Activated B cell treated with CpG ODN at 0.5 μM for 24 hours (primary cell): ENCODE measurements around the gene PDIA3. TPM values are rescaled to one million over a fixed set of nuclear protein-coding genes. Genes with fewer than 3 reads are reported as not detected.
A peak's percentile ranks its signal among the peaks of the same experiment; 100 is the strongest.

Experiments used
- ATAC-seq: fragments of 200-7000 bp; cut with Tn5 transposase; one replicate; pipeline ENCODE4 v1.10.0; 2021; ENCODE audit warnings: low read depth, mild to moderate bottlenecking, moderate library complexity
- CTCF ChIA-PET: fragments of 350-600 bp; sonication (Branson Sonifier 250); formaldehyde crosslinking; loops from one replicate; lab custom pipeline; 2021; ENCODE audit warnings: antibody characterized with exemption; lab: Charles Lee
- POLR2A ChIA-PET: fragments of 350-600 bp; sonication (Branson Sonifier 250); formaldehyde crosslinking; loops from one replicate; lab custom pipeline; 2021; ENCODE audit warnings: antibody characterized with exemption; lab: Charles Lee
- DNase-seq: peaks from one replicate; pipeline ENCODE4 v3.0.0; 2022
- H3K27ac Mint-ChIP-seq: one replicate; pipeline ENCODE4 v1.8.0; 2020; ENCODE audit warnings: mixed read lengths
- H3K27me3 Mint-ChIP-seq: one replicate; pipeline ENCODE4 v1.8.0; 2021; ENCODE audit warnings: mixed read lengths
- H3K36me3 Mint-ChIP-seq: one replicate; pipeline ENCODE4 v1.8.0; 2021; ENCODE audit warnings: low read depth, mixed read lengths
- H3K4me1 Mint-ChIP-seq: one replicate; pipeline ENCODE4 v1.8.0; 2021; ENCODE audit warnings: mixed read lengths
- H3K4me3 Mint-ChIP-seq: one replicate; pipeline ENCODE4 v1.8.0; 2020; ENCODE audit warnings: mild to moderate bottlenecking, mixed read lengths
- H3K9me3 Mint-ChIP-seq: one replicate; pipeline ENCODE4 v1.8.0; 2020; ENCODE audit warnings: mixed read lengths
- intact Hi-C: fragments of 100-400 bp; cut with micrococcal nuclease; formaldehyde crosslinking; loops from one replicate; pipeline ENCODE4 v1.15.1; 2024
- total RNA-seq: library from RNA; stranded (reverse); gene quantifications from 2 replicates; pipeline ENCODE4 v1.2.3, GENCODE V29; 2022
- TF ChIP-seq, protein P1 (sequence below): fragments of 200-600 bp; IDR thresholded peaks from one replicate; pipeline ENCODE4 v1.8.0; 2022; ENCODE audit warnings: antibody characterized with exemption, mild to moderate bottlenecking

Gene PDIA3
- total RNA-seq, 1 donor from 2014 or later, result 179 TPM

DNA sequence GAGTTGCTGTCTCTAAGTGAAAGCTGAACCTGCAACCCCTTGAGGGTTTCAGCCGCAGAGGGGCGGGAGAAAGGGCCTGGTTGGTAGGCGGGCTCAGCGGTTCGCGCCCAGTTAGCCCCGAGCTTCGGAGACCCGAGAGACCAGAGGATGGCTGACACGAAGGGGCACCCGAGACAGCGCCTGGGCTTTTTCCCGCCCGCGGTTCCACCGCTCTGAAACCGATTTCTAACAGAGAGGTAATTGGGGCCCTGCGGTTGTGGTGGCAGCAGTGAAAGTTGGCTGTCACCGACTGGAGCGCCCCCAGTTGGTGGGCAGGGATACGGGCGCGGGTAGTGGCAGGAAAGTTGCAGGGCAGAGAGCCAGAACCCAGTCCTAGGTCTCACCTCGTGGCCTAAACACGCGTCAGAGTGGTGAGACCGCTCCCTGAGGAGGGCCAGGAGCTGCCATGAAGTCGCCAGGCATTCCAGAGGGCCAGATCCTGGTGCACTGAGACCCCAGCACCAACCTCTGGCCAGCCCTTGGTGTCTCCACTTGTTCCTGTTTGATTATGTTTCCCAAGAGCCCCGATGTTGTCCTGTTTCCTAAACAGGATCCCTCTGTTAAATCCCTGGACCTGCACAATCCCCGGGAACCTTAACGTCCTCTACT is 31.2 kb downstream of the PDIA3 start:
- TF ChIP-seq, protein P1, sequence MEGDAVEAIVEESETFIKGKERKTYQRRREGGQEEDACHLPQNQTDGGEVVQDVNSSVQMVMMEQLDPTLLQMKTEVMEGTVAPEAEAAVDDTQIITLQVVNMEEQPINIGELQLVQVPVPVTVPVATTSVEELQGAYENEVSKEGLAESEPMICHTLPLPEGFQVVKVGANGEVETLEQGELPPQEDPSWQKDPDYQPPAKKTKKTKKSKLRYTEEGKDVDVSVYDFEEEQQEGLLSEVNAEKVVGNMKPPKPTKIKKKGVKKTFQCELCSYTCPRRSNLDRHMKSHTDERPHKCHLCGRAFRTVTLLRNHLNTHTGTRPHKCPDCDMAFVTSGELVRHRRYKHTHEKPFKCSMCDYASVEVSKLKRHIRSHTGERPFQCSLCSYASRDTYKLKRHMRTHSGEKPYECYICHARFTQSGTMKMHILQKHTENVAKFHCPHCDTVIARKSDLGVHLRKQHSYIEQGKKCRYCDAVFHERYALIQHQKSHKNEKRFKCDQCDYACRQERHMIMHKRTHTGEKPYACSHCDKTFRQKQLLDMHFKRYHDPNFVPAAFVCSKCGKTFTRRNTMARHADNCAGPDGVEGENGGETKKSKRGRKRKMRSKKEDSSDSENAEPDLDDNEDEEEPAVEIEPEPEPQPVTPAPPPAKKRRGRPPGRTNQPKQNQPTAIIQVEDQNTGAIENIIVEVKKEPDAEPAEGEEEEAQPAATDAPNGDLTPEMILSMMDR, result no peak
- peaks cover 40% of the 10 kb centered on the region for H3K4me1 Mint-ChIP-seq
- peak overlapping the region; percentile 96 for H3K4me3 Mint-ChIP-seq
- POLR2A ChIA-PET, result interaction anchor here (0.6 to 10.1 kb wide), 19 partner anchors 16 to 1202 kb away, joined by 3 to 509 read pairs (median 8); partner anchors contain the start of genes HYPK, MFAP1, PDIA3 and SERF2
- peak overlapping the region; percentile 96 for H3K27ac Mint-ChIP-seq
- no peak for DNase-seq
- H3K36me3 Mint-ChIP-seq, result peaks cover 45% of the 10 kb centered on the region
- no peaks in the 10 kb centered on the region for H3K27me3 Mint-ChIP-seq
- CTCF ChIA-PET, result interaction anchor here (0.8 to 2.9 kb wide), 11 partner anchors 9 to 50 kb away, joined by 3 to 49 read pairs (median 6); partner anchors contain the start of genes HYPK, MFAP1, PDIA3 and SERF2
- ATAC-seq, result peak; percentile 69
- H3K9me3 Mint-ChIP-seq, result no peaks in the 10 kb centered on the region
- intact Hi-C loops, result loop anchor here (1.0 to 2.0 kb wide), 4 partner anchors 12 to 949 kb away; partner anchors contain the start of genes FRMD5 and MFAP1

DNA sequence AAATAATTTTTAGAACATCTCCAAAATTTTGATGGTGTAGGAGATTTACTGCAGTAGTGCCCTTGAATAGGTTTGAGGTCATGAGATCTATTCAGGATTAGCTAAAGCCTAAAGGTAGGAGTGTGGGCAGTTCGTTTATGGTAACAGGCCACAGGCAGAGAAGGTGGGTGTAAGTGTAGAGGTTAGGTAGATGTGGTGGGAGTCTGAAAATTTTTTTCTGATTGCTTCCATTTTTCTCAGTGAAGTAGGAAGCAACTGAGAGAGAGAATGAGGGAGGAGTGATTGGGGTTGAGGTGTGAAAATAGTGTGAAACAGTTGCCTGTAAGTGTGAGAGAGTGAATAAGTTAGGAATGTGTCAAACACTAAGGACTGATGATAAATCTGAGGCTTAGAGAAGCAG is 32.8 kb downstream of the PDIA3 start:
- Mint-ChIP-seq H3K4me1 (peaks cover 39% of the 10 kb centered on the region), H3K4me3 (peak overlapping the region; percentile 25), H3K9me3 (no peaks in the 10 kb centered on the region), H3K27me3 (no peaks in the 10 kb centered on the region), H3K27ac (no peak overlapping the region), H3K36me3 (peaks cover 28% of the 10 kb centered on the region)
- ChIA-PET POLR2A (interaction anchor here (10.1 kb wide), 1 partner anchor 15 kb away, joined by 509 read pairs; the partner anchor contains the start of genes HYPK, SERF2 and SERINC4), CTCF (no interaction called here)
- intact Hi-C loops, result no loop called here
- DNase-seq, result no peak
- no peak for ATAC-seq
- TF ChIP-seq, protein P1, result no peak

DNA sequence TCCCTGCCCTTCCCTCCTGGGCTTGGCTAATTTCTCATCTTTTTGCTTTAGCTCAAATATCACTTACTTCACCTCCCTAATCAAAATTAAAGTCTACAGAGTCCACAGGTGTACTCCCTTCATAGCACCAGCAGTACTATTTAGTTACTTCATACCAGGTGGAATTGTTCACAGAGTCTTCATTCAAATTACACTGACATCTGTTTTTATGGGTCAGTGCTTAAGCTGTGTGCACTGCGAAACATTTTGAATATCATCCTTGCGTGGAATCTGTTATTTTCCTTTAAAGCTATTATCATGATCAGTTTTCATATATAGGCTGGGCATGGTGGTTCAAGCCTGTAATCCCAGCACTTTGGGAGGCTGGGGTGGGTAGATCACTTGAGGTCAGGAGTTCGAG is 43.2 kb downstream of the PDIA3 start:
- peak; percentile 12 for ATAC-seq
- intact Hi-C loops, result loop anchor here (1.0 kb wide), 1 partner anchor 12 kb away; no protein-coding TSS in a partner anchor
- Mint-ChIP-seq H3K27ac (peak overlapping the region; percentile 88), H3K27me3 (no peaks in the 10 kb centered on the region), H3K36me3 (peaks cover 23% of the 10 kb centered on the region), H3K4me3 (peak overlapping the region; percentile 66), H3K9me3 (no peaks in the 10 kb centered on the region), H3K4me1 (peaks cover 56% of the 10 kb centered on the region)
- TF ChIP-seq, protein P1, result no peak
- no peak for DNase-seq
- ChIA-PET CTCF (interaction anchor here (1.0 to 5.7 kb wide), 2 partner anchors 12 to 20 kb away, joined by 3 to 49 read pairs; partner anchors contain the start of gene ELL3), POLR2A (interaction anchor here (0.7 to 18.0 kb wide), 12 partner anchors 8 to 939 kb away, joined by 3 to 509 read pairs (median 6); partner anchors contain the start of genes ELL3, HYPK, MFAP1 and PDIA3)

DNA sequence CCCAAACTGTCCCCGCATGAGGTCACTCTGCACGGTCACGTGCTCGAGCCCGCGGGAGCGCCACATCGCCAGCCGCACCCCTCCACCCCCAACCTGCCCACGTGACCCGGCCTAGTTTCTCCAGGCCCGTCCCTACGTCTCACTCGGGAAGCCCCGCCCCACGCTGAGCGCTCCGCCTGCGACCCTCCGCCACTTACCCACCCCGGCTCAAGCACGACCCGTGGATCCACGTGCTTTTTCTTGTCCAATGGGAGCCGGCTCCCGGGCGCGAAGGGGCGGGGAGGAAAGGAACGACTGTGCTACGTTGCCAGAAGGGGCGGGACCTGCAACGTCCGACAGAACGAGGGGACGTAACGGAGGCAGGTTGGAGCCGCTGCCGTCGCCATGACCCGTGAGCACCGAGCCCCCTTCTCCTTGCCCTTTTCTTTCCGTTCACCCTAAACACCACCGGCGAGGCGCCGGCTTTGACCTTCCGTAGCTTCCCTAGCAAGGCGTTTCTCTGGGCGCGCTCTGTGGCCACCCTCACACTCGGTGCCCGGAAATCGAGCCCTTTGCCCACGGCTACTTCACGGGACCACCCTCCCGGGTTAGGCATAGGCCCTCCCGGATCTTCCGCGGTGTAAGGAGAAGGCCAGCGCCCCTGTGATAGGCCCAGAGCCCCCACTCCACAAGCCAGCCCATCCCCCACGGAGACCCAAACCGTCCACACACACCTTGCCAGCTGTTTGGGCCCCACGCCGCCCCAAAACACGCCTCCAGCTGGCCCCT is 45.9 kb downstream of the PDIA3 start, which contains the start of gene SERF2:
SERF2 (plus strand) TSS at position 328 of the 768 bp plus-strand sequence; CDS start at position 385, 57 bp downstream.
- no peaks in the 10 kb centered on the region for H3K27me3 Mint-ChIP-seq
- ChIA-PET POLR2A (interaction anchor here (0.6 to 18.0 kb wide), 12 partner anchors 8 to 497 kb away, joined by 3 to 509 read pairs (median 6); partner anchors contain the start of genes ELL3, HYPK, MFAP1 and PDIA3), CTCF (interaction anchor here (1.1 to 5.7 kb wide), 3 partner anchors 9 to 22 kb away, joined by 3 to 49 read pairs (median 4); partner anchors contain the start of genes ELL3 and HYPK)
- intact Hi-C loops, result loop anchor here (1.0 to 5.0 kb wide), 4 partner anchors 8 to 45 kb away; partner anchors contain the start of genes HYPK, MFAP1, PDIA3 and SERINC4
- DNase-seq (peak; percentile 96), ATAC-seq (peak; percentile 88)
- TF ChIP-seq, protein P1, result no peak
- peaks cover 49% of the 10 kb centered on the region for H3K36me3 Mint-ChIP-seq
- peak within 1 kb of the TSS; percentile 98 for H3K4me3 Mint-ChIP-seq
- peak within 1 kb of the TSS; percentile 97 for H3K27ac Mint-ChIP-seq
- no peaks in the 10 kb centered on the region for H3K9me3 Mint-ChIP-seq
- H3K4me1 Mint-ChIP-seq, result peaks cover 79% of the 10 kb centered on the region
